Ureter (tissue), 1 donor: ENCODE measurements around the gene SNCB. TPM values are rescaled to one million over a fixed set of nuclear protein-coding genes. Genes with fewer than 3 reads are reported as not detected.
"Not testable (repeated sequence)": the region's sequence is repeated elsewhere in the genome, so short reads cannot be mapped to it uniquely, and the experiment has no call there.

Source experiments
- DNase-seq: peaks from one replicate; pipeline ENCODE4 v3.0.0-alpha.2; 2020; ENCODE audit warnings: low spot score
- total RNA-seq: library from RNA; stranded (reverse); gene quantifications from one replicate; pipeline ENCODE4 v1.2.4, GENCODE V29; 2023
- donor health status: DM: yes; HTN: yes; CAD: no.

Gene SNCB
- total RNA-seq, 1 donor from 2014 or later = not detected

DNA sequence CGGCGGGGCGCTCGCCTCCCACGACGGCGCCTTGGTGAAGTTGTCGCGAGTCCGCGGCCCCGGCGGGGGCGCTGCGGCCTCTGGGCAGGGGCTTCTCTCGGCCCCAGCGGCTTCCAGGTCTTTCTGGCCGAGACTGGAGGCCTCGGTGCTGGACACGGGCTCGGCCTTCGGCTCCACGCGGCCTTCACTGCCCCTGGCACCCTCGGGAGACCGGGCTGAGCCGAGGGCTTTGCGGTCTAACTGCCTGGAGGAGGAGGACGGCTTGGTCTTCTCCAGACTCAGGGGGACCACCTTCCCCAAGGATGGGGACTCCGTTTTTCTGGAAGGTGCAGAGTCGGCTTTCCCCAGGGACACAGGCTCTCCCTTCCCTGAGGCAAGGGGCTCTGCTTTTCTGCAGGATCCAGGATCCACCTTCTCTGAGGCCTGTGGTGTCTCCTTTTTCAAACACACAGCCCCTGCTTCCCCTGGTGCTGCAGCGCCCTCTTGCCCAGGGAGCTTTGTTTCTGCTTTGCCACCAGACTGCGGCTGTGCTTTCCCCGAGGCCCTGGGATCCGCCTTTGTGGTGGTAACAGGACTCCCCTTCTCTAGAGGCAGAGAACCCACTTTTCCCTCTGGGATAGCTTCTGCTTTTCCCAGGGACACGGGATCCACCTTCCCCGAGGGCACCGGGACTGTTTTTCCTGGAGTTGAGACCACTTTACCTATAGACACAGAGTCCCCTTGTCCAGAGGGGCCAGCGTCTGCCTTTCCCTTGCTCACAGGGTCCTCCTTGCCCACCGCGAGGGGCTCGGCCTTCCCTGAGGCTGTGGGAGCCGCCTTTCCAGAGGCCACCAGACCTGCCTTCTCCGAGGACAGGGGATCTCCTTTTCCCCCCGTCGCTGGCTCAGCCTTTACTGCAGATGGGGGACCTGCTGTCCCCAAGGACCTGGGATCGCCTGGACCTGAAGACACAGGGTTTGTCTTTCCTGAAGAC, 32.6 kb downstream of the SNCB start:
- no peak for DNase-seq

DNA sequence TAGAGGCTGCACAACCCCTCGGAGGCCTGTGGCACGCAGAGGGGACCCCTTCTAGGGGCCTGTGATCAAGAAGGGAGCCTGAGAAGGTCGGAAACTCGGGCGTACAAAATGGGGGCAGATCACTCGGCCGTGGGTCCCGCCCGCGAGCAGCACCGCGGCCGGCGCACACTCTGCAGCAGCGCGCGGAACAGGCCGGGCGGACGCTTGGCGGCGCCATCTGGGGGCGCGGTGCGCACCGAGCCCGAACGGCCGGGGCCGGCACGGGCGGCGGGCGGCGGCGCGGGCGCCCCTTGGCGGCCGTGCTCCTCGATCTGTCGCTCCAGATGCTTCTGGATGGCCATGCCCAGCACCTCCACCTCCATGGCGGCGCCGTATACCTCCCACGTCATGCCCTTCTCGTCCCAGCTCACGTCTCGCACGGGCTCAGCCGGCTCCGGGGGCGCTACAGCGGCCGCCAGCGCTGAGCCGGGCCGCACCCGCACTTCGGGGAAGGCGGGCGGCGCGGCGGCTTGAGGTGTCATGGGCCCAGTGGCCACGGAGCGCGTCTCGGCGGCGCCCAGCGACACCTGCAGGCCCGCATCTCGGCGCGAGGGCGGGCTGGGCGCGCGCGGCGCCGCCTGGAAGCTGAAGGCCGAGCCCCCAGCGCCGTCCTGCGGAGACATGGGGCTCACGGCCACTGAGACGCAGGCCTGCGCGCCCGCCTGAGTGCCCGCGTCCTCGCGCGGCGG, 33.5 kb downstream of the SNCB start:
- DNase-seq = no peak

DNA sequence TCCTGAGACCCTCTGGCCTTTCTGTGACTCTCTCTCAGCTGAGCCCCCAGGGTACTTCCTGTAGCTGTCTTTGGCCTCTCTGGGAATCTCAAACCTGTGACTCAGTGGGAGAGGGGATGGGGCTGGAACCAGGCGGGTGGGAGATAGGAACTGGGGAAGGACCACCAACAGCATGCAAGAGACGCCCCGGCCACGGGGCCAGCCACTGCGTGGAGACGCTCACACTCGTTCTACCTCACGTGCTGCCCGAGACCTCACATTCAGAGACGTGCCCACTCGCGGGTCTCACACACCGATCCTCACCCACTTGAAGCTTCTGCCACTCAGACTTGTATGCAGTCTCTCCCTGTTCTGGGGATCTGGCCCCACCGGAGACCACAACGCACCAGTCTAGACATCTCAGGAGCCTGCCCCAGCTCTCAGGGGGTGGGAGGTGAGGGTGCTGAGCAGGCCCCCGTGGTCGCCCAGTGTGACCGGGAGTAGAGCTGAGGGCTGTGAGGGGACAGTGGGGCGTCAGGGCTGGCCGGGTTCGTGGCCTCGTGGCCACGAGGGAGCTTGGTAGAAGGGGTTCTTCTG, 34.2 kb downstream of the SNCB start:
- no peak for DNase-seq

DNA sequence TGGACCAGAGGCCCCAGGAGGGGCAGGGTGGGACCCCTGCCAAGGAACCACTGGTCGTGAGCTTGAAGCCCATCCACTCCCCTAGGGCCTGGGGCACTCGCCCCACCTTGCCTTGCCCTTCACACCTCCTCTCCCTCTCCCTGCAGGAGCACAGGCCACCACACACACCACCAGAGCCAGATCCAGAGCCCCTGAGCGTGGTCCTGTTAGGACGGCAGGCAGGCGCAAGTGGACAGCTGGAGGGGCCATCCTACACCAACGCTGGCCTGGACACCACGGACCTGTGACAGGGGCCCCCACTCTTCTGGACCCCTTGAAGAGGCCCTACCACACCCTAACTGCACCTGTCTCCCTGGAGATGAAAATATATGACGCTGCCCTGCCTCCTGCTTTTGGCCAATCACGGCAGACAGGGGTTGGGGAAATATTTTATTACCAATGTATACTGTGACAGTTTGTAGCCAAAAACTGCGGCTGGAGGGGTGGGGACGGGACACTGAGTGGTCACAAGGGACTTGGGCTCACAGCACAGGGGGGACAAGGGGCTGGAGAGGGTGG, 34.9 kb downstream of the SNCB start:
- DNase-seq = no peak

DNA sequence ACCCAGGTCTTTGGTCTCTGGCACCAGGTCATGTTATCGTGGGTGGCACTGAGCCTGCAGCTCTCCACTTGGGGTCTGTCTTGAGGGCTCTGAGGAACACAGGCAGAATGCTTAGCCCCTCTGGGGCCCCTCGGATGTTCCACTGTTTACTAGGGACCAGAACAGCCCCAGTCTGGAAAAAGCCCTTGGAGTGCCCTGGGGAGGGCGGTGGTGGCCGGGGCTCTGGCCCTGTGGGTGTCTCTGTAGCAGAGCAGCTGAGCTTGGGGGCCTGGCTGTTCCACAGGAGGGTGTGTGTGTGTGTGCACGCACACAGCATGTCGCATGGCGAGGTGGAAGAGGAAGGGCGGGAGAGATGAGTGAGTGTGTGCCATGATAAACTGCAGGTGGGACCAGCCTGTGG, 35.8 kb downstream of the SNCB start:
- no peak for DNase-seq

DNA sequence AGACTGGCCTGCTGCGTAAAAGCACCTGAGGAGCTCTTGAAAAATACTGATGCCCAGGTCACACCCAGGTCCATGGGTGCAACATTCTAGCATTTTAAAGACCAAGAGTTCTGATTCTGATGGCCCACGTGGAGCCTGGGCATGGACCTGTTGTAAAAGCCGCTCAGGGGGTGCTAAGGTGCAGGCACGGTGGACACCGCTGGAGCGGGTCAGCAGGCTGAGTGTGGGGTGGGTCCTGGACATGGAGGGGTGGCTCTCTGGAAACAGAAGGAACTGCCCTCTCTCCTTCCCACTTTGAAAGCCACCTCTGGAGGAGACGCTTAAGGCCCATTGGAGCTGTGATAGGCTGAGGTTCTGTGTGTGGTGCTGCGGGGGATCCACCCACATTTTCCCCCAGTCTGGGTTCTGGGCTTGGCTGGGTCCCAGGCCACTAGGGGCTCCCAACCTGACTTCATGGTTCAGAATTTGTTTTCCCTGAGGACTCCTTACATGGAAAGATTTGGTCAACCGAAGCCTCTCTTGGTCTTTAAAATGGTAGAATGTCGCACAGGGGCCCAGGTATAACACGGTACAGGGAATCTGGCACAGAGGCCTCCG, 37.0 kb downstream of the SNCB start:
- DNase-seq = no peak

DNA sequence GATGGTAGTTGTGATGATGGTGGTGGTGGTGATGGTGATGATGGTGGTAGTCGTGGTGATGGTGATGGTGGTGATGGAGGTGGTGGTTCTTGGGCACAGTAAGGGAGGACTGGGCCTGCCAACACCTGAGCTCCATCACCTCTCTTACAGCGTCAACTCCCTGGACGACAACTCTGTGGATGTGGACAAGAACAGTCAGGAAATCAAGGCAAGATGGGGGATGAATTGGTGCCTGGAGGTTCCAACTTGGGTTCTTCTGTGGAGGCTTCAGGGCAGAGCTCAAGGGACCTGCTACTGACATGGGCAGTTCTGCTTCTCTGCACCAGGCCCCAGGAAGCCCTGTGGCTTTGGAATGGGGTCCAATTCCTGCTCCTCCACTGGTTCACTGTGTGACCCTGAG, 37.8 kb downstream of the SNCB start:
- no peak for DNase-seq

DNA sequence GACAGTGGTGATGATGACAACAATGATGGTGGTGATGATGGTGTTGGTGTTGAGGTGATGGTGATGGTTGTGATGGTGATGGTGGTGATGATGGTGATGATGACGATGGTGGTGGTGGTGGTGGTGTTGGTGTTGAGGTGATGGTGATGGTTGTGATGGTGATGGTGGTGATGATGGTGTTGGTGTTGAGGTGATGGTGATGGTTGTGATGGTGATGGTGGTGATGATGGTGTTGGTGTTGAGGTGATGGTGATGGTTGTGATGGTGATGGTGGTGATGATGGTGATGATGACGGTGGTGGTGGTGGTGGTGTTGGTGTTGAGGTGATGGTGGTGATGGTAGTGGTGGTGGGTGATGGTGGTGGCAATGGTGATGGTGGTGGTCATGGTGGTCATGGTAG, 38.7 kb downstream of the SNCB start:
- DNase-seq = not testable (repeated sequence)

DNA sequence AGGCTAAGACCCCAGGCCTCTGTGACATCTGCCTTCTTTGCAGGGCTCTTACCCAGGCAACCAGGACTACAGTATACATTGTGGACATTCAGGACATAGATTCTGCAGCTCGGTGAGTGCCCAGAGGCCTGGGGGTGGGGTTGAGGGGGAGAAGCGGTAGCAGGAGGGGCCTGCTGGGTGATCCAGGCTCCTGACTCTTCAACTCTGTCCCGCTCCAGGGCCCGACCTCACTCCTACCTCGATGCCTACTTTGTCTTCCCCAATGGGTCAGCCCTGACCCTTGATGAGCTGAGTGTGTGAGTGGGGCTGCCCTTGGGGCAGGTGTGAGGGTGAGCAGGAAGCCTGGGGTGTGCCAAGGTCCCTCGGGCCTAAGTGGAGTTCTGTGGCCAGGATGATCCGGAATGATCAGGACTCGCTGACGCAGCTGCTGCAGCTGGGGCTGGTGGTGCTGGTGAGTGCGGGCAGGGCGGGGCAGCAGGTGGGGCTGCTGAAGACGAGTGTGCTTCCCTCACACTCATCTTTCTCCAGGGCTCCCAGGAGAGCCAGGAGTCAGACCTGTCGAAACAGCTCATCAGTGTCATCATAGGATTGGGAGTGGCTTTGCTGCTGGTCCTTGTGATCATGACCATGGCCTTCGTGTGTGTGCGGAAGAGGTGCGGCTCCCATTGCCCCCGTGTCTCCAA, 40.2 kb downstream of the SNCB start:
- no peak for DNase-seq

DNA sequence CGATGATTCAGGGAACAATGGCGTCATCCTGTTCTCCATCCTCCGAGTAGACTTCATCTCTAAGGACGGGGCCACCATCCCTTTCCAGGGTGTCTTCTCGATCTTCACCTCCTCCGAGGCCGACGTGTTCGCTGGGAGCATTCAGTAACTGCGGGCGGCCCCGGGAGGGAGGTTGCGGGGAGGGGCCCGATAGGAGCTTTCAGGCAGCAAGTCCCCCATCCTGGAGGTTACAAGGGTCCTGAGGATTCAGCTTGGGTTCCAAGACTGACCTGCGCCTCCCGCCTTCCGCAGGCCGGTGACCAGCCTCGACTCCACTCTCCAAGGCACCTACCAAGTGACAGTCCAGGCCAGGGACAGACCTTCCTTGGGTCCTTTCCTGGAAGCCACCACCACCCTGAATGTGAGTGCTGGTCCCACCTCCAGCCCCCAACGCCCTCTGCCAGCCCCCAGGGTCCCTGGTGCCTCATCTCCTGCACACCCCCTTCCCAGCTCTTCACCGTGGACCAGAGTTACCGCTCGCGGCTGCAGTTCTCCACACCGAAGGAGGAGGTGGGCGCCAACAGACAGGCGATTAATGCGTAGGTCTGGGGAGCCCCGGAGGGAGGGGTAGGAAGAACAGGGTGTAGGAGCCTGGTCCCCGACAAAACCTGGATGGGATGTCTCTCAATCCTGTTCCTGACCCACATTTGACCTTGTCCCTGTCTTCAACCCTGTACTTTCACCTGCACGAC, 41.1 kb downstream of the SNCB start:
- no peak for DNase-seq

DNA sequence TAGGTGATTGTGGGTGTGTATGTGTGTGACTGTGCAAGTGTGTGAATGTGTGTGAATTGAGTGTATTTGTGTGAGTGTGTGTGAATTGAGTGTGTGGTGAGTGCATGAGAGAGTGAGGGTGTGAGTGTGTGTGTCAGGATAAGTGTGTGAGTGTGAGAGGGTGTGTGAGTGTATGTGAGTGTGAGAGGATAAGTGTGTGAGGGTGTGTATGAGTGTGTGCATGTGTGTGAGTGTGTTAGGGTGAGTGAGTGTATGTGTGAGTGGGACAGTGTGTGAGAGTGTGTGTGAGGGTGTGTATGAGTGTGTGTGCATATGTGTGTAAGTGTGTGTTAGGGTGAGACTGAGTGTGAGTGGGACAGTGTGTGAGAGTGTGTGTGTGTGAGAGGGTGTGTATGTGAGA, 42.0 kb downstream of the SNCB start:
- no peak for DNase-seq

DNA sequence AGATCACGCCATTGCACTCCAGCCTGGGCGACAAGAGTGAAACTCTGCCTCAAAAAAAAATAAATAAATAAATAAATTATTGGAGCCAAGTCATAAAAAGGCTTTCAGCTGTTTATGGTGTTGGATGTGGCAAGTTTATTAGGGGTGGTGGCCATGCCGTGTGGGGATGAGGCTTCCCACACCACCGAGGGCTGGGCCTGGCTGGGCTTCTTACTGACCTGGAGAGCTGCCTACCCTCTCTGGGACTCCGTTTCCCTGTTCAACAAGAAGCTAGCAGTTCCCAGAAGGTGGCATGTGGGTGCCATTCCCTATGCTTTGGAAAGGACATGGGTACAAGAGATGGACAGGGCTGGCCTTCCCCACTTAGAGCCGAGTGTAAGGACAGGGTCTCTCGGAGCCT, 42.9 kb downstream of the SNCB start:
- no peak for DNase-seq

DNA sequence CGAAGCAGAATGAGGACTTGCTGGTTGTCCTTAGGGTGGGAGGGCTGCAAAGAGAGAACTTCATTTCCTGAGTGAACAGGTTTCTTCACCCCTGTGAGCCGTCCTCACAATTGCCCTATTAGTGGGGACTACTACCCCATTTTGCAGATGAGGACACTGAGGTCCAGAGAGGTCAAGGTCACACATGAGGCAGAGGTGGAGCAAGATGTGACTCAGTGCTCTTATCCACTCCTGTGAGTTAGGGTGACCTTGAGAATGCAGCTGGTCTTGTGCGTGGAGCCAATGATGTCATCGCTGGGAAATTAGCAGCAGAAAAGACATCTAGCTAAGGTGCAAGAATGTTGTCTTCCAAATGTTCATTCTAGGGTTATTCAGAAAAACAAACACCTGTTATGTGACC, 47.3 kb downstream of the SNCB start:
- no peak for DNase-seq

DNA sequence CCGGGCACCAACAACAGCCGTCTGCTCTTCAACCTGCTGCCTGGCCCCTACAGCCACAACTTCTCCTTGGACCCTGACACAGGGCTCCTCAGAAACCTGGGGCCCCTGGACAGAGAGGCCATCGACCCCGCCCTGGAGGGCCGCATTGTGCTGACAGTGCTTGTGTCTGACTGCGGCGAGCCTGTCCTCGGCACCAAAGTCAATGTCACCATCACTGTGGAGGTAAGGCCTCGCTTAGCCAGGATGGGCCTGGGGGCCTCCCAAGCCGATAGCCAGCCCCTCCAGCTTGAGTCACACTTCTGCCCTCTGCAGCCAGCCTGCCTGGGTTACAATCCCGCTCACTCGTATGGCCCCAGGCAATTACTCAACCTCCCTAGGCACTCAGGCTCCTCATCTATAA, 49.0 kb downstream of the SNCB start:
- DNase-seq = no peak

DNA sequence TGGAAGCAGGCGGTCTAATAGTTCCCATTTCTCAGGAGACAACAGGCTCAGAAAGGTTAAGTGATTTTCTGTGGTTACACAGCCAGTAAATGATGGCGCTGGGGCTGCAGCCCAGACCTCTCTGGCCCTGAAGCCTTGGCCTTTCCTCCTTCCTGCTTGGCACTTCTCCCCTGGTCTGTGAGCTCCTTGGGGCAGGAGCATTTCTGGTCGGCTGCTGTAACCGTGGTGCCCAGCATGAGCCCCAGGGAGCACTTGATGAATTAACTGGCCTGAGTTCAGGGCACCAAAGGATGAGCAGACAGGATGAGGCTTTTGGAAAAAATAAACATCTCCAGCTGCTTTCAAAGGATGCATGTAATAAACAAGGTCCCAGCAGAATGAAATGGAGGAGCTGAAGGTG, 51.0 kb downstream of the SNCB start:
- no peak for DNase-seq

DNA sequence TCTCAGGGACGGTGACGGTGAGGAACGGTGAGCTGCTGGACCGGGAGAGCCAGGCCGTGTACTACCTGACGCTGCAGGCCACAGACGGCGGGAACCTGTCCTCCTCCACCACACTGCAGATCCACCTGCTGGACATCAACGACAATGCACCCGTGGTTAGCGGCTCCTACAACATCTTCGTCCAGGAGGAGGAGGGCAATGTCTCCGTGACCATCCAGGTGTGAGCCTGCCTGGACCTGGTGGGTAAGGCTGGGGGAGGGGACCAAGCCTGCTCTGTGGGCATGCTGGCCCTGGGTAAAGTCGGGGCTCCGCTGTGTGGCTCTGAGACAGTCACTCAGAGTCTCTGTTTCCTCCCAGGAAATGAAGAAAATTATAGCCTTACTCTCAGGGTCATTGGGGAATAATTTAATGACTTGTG, 51.9 kb downstream of the SNCB start:
- DNase-seq = peak; percentile 64

DNA sequence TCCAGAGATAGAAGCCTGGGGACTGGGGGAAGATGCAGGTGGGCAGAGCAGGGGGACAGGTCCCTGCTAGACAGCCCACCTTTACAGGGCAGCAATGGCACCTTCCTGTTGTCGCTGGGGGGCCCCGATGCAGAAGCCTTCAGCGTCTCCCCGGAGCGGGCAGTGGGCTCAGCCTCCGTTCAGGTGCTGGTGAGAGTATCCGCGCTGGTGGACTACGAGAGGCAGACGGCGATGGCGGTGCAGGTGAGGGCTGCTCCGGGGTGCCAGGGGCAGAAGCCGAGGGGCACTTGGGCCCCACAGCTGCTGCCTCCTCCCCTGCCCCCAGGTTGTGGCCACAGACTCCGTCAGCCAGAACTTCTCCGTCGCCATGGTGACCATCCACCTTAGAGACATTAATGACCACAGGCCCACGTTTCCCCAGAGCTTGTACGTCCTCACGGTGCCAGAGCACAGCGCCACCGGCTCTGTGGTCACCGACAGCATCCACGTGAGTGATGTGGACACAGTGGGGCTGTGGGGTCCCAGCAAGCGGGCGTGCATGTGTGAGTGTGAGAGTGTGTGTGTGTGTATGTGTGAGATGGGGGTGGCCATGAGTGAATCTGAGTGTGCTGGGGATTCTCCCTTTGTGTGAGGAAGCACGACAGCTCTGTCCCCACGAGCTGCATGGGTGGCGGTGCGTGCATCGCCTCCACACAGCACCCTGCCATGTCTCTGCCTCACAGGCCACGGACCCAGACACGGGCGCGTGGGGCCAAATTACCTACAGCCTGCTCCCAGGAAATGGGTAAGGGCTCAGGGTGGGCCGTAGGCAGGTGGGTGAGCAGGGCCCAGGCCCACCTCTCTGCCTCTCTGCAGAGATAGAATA, 52.8 kb downstream of the SNCB start:
- DNase-seq = no peak

DNA sequence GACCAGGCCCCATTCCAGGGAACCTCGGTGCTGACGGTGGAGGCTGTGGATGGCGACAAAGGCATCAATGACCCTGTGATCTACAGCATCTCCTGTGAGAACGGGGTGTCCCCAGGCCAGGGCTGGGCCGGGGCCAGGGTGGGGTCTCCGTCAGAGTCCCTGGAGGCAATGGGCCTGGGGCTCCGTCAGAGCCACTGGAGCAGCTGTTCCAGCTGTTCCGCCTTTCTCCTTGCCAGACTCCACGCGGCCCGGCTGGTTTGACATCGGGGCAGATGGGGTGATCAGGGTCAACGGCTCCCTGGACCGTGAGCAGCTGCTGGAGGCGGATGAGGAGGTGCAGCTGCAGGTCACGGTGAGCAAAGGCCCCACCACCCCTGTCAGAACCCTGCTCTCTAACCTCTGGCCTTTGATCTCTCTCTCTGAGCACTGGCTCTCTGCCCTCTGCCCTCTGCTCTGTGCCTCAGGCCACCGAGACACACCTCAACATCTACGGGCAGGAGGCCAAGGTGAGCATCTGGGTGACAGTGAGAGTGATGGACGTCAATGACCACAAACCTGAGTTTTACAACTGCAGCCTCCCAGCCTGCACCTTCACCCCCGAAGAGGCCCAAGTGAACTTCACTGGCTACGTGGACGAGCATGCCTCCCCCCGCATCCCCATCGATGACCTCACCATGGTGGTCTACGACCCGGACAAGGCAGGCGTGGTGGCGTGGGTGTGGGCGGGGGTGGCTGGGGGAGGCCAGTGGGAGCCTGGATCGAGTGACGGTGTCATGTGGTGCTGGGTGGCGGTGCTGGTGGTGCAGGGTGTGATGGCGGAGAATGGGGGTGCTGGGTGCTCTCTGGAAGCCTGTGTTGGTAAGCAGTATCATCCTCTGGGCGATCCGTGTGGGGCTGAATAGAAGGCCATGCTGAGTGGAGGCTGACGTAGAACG, 54.6 kb downstream of the SNCB start:
- DNase-seq = no peak

DNA sequence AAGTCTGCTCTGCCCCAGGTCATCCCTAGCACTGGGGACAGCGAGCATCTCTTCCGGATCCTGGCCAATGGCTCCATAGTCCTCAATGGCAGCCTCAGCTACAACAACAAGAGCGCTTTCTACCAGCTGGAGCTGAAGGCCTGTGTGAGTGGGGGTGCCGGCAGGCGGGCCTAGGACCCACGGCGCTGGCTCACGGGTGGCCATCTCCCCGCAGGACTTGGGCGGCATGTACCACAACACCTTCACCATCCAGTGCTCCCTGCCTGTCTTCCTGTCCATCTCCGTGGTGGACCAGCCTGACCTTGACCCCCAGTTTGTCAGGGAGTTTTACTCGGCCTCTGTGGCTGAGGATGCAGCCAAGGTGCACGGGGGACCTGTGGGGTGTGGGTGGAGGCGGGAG, 55.3 kb downstream of the SNCB start:
- no peak for DNase-seq
